Activated CD4-positive, alpha-beta memory T cell treated with anti-CD3 and anti-CD28 coated beads for 36 hours (primary cell): ENCODE measurements around the gene SCAMP3. TPM values are rescaled to one million over a fixed set of nuclear protein-coding genes. Genes with fewer than 3 reads are reported as not detected.
A peak's percentile ranks its signal among the peaks of the same experiment; 100 is the strongest.
"Not testable (repeated sequence)": the region's sequence is repeated elsewhere in the genome, so short reads cannot be mapped to it uniquely, and the experiment has no call there.

Source experiments
- CTCF ChIA-PET: fragments of 350-600 bp; sonication (Branson Sonifier 250); formaldehyde crosslinking; loops from one replicate; lab custom pipeline; 2021; ENCODE audit warnings: antibody characterized with exemption, inconsistent platforms; lab: Charles Lee
- POLR2A ChIA-PET: fragments of 350-600 bp; sonication (Branson Sonifier 250); formaldehyde crosslinking; loops from one replicate; lab custom pipeline; 2021; ENCODE audit warnings: antibody characterized with exemption; lab: Charles Lee
- DNase-seq: peaks from one replicate; pipeline ENCODE4 v3.0.0-alpha.2; 2020
- H3K27ac Mint-ChIP-seq: one replicate; pipeline ENCODE4 v1.8.0; 2021; ENCODE audit warnings: mixed read lengths
- H3K27me3 Mint-ChIP-seq: one replicate; pipeline ENCODE4 v1.8.0; 2021; ENCODE audit warnings: mixed read lengths
- H3K36me3 Mint-ChIP-seq: one replicate; pipeline ENCODE4 v1.8.0; 2021; ENCODE audit warnings: mixed read lengths
- H3K4me1 Mint-ChIP-seq: one replicate; pipeline ENCODE4 v1.8.0; 2021; ENCODE audit warnings: low read depth, mixed read lengths
- H3K4me3 Mint-ChIP-seq: one replicate; pipeline ENCODE4 v1.8.0; 2021; ENCODE audit warnings: mild to moderate bottlenecking, mixed read lengths
- H3K9me3 Mint-ChIP-seq: one replicate; pipeline ENCODE4 v1.8.0; 2021; ENCODE audit warnings: mixed read lengths
- intact Hi-C: fragments of 100-400 bp; cut with micrococcal nuclease; formaldehyde crosslinking; loops from one replicate; pipeline ENCODE4 v1.15.1; 2023
- total RNA-seq, 2 experiments: library from RNA; stranded (reverse); gene quantifications; one replicate each; pipeline ENCODE4 v1.2.3, GENCODE V29; 2021

The SCAMP3 gene
- total RNA-seq, 2 experiments from 2014 or later, result 89.6 to 91.7 TPM

DNA sequence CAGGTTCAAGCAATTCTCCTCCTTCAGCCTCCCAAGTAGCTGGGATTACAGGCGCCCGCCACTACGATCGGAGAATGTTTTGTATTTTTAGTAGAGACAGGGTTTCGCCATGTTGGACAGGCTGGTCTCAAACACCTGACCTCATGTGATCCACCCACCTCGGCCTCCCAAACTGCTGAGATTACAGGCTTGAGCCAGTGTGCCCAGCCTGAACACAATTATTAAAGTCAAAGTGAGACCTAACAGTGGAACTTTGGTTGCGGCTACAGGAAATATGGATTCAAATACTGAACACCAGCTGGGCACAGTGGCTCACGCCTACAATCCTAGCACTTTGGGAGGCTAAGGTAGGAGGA, 36.8 kb downstream of the SCAMP3 start:
- not testable (repeated sequence) for H3K9me3 Mint-ChIP-seq

GRCh38 chr1:155223047-155223446, 39.1 kb downstream of the SCAMP3 start:
- H3K36me3 Mint-ChIP-seq, result peaks cover 4% of the 10 kb centered on the region
- no peak overlapping the region for H3K27ac Mint-ChIP-seq
- POLR2A ChIA-PET, result no interaction called here
- peaks cover 33% of the 10 kb centered on the region for H3K4me1 Mint-ChIP-seq
- CTCF ChIA-PET, result interaction anchor here (1.6 to 7.2 kb wide), 2 partner anchors 16 to 28 kb away, joined by 5 to 82 read pairs; partner anchors contain the start of genes MTX1 and THBS3
- intact Hi-C loops, result no loop called here
- no peak overlapping the region for H3K4me3 Mint-ChIP-seq
- no peaks in the 10 kb centered on the region for H3K27me3 Mint-ChIP-seq
- DNase-seq, result no peak
- H3K9me3 Mint-ChIP-seq, result no peaks in the 10 kb centered on the region

More for the DNA sequence above, 36.8 kb downstream of the SCAMP3 start:
- ChIA-PET POLR2A (interaction anchor here (2.2 kb wide), 1 partner anchor 31 kb away, joined by 6 read pairs; no protein-coding TSS in a partner anchor), CTCF (interaction anchor here (0.8 to 7.2 kb wide), 6 partner anchors 19 to 134 kb away, joined by 3 to 82 read pairs (median 4); partner anchors contain the start of genes MTX1 and THBS3)
- H3K27me3 Mint-ChIP-seq, DNase-seq, H3K36me3 Mint-ChIP-seq: not testable (repeated sequence)
- intact Hi-C loops, result loop anchor here (5.0 kb wide), 1 partner anchor 33 kb away; no protein-coding TSS in a partner anchor
- Mint-ChIP-seq H3K27ac (peak overlapping the region; percentile 98), H3K4me1 (peaks cover 26% of the 10 kb centered on the region), H3K4me3 (peak overlapping the region; percentile 89)

GRCh38 chr1:155220211-155220965, 41.8 kb downstream of the SCAMP3 start:
- intact Hi-C loops, CTCF ChIA-PET, H3K36me3 Mint-ChIP-seq, H3K4me3 Mint-ChIP-seq, H3K9me3 Mint-ChIP-seq, POLR2A ChIA-PET, H3K27ac Mint-ChIP-seq, H3K27me3 Mint-ChIP-seq, DNase-seq: not testable (repeated sequence)
- H3K4me1 Mint-ChIP-seq, result peaks cover 19% of the 10 kb centered on the region

GRCh38 chr1:155219592-155220031, 42.5 kb downstream of the SCAMP3 start:
- intact Hi-C loops, result loop anchor here (1.0 kb wide), 1 partner anchor 8 kb away; no protein-coding TSS in a partner anchor
- peak overlapping the region; percentile 9 for H3K4me3 Mint-ChIP-seq
- ChIA-PET POLR2A (no interaction called here), CTCF (no interaction called here)
- peaks cover 18% of the 10 kb centered on the region for H3K4me1 Mint-ChIP-seq
- DNase-seq, result peak; percentile 18
- no peaks in the 10 kb centered on the region for H3K9me3 Mint-ChIP-seq
- H3K27me3 Mint-ChIP-seq, result no peaks in the 10 kb centered on the region
- H3K36me3 Mint-ChIP-seq, result peaks cover 6% of the 10 kb centered on the region
- H3K27ac Mint-ChIP-seq, result no peak overlapping the region

DNA sequence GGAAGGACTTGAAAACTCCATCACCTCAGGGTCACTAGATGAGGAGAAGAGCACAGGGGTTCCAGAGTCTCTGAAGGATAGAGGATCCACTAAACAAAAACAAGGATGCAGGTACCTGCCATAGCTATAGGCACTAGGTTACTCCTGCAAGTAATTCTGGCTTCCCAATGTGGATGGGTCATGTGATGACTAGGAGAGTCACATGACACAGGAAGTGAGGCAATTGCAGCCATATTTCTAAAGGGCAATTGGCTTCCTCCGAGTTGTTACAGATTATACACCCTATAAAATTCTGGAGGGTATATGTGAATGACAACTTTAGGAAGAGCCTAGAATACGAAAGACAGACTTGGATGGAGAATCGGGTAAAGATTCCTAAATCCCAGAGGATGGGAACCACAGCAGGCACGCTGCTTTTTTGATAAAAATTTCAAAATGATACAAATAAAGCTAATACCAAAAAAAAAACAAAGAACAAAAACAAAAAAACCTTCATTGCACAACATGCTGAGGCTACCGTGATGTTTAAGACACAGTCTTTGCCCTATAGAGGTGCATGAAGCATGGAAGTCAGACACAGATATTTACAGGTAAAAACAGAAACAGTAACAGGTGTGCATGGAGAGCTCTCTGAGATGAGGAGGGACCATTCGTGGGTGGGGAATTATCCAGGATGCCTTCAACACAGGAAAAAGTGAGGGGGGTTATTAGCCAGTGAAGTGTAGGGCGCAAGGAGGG, 43.1 kb downstream of the SCAMP3 start:
- peak; percentile 30 for DNase-seq
- ChIA-PET POLR2A (no interaction called here), CTCF (no interaction called here)
- no peaks in the 10 kb centered on the region for H3K9me3 Mint-ChIP-seq
- intact Hi-C loops, result loop anchor here (1.0 kb wide), 1 partner anchor 8 kb away; no protein-coding TSS in a partner anchor
- H3K27ac Mint-ChIP-seq, result no peak overlapping the region
- H3K4me1 Mint-ChIP-seq, result peaks cover 18% of the 10 kb centered on the region
- H3K27me3 Mint-ChIP-seq, result no peaks in the 10 kb centered on the region
- H3K36me3 Mint-ChIP-seq, result peaks cover 6% of the 10 kb centered on the region
- H3K4me3 Mint-ChIP-seq, result peak overlapping the region; percentile 9

- Mint-ChIP-seq H3K27ac (peak overlapping the region; percentile 36), H3K4me1 (peaks cover 24% of the 10 kb centered on the region)
- H3K27me3 Mint-ChIP-seq, intact Hi-C loops, H3K4me3 Mint-ChIP-seq, DNase-seq, H3K36me3 Mint-ChIP-seq, H3K9me3 Mint-ChIP-seq, POLR2A ChIA-PET: not testable (repeated sequence)
- CTCF ChIA-PET, result interaction anchor here (0.6 kb wide), 1 partner anchor 149 kb away, joined by 3 read pairs; no protein-coding TSS in a partner anchor
Observed at GRCh38 chr1:155214702-155215101, 47.5 kb downstream of the SCAMP3 start.

GRCh38 chr1:155212051-155212440, 50.1 kb downstream of the SCAMP3 start:
- POLR2A ChIA-PET, result not testable (repeated sequence)
- CTCF ChIA-PET, result interaction anchor here (1.1 kb wide), 1 partner anchor 15 kb away, joined by 3 read pairs; no protein-coding TSS in a partner anchor

GRCh38 chr1:155211381-155212050, 50.6 kb downstream of the SCAMP3 start:
- H3K4me3 Mint-ChIP-seq, H3K27ac Mint-ChIP-seq, intact Hi-C loops, H3K36me3 Mint-ChIP-seq, POLR2A ChIA-PET, H3K9me3 Mint-ChIP-seq, DNase-seq, H3K27me3 Mint-ChIP-seq: not testable (repeated sequence)
- H3K4me1 Mint-ChIP-seq, result peaks cover 35% of the 10 kb centered on the region
- CTCF ChIA-PET, result interaction anchor here (1.1 kb wide), 1 partner anchor 15 kb away, joined by 3 read pairs; no protein-coding TSS in a partner anchor

More at GRCh38 chr1:155212051-155212440, 50.1 kb downstream of the SCAMP3 start:
- intact Hi-C loops, H3K27me3 Mint-ChIP-seq, DNase-seq, H3K9me3 Mint-ChIP-seq, H3K36me3 Mint-ChIP-seq, H3K27ac Mint-ChIP-seq, H3K4me3 Mint-ChIP-seq: not testable (repeated sequence)
- peaks cover 31% of the 10 kb centered on the region for H3K4me1 Mint-ChIP-seq

DNA sequence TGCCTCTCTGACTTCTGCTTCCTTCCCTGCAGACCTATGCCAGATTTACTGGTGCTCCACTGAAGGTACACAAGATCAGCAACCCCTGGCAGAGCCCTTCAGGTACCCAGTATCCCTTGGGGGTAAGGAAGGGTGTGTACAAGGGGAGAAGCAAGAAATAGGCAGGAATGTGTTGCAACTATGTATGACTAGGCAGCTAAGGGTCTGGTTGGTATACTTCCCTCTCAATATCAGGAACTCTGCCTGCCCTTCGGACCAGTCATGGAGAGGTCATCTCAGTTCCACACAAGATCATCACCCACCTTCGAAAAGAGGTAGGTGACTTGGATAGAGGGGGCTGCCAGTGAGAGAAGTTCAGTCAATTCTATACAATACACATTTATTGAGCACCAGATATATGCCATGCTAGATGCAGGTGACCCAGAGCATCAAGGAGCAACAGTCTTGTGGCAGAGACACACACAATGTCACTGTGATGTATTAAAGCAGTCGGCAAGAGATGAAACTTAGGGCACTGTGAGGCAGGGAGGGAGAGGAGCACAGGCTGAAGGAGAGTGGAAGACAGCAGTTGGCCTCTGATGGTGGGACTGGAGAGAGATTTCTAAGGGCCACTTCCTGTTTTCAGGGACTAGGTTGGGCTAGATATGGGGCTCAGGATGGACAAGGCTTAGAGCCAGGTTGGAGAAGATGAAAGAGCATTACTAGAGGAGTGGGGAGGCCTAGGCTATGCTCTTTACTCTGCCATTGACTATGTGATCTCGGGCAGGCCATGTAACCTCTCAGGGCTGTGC, 51.7 kb downstream of the SCAMP3 start:
- H3K9me3 Mint-ChIP-seq, result no peaks in the 10 kb centered on the region
- H3K27ac Mint-ChIP-seq, result no peak overlapping the region
- DNase-seq, result no peak
- no peaks in the 10 kb centered on the region for H3K27me3 Mint-ChIP-seq
- H3K4me3 Mint-ChIP-seq, result peak overlapping the region; percentile 42
- H3K36me3 Mint-ChIP-seq, result peaks cover 6% of the 10 kb centered on the region
- CTCF ChIA-PET, result interaction anchor here (1.1 to 5.7 kb wide), 3 partner anchors 16 to 35 kb away, joined by 3 to 77 read pairs (median 69); partner anchors contain the start of genes KRTCAP2 and TRIM46
- POLR2A ChIA-PET, result interaction anchor here (1.3 to 1.4 kb wide), 2 partner anchors 16 to 75 kb away, joined by 3 to 5 read pairs; no protein-coding TSS in a partner anchor
- H3K4me1 Mint-ChIP-seq, result peaks cover 35% of the 10 kb centered on the region
- intact Hi-C loops, result no loop called here

- intact Hi-C loops, result loop anchor here (1.0 to 5.0 kb wide), 3 partner anchors 15 to 37 kb away; partner anchors contain the start of genes KRTCAP2 and TRIM46
- peaks cover 29% of the 10 kb centered on the region for H3K4me1 Mint-ChIP-seq
- H3K27ac Mint-ChIP-seq, result peak overlapping the region; percentile 89
- DNase-seq, result no peak
- ChIA-PET CTCF (interaction anchor here (1.5 to 6.6 kb wide), 5 partner anchors 14 to 124 kb away, joined by 4 to 82 read pairs (median 69); partner anchors contain the start of genes KRTCAP2 and TRIM46), POLR2A (interaction anchor here (1.1 to 3.6 kb wide), 6 partner anchors 15 to 115 kb away, joined by 3 to 58 read pairs (median 4); partner anchors contain the start of gene KRTCAP2)
- no peaks in the 10 kb centered on the region for H3K27me3 Mint-ChIP-seq
- H3K4me3 Mint-ChIP-seq, result peak overlapping the region; percentile 83
- no peaks in the 10 kb centered on the region for H3K36me3 Mint-ChIP-seq
- H3K9me3 Mint-ChIP-seq, result no peaks in the 10 kb centered on the region
Observed at GRCh38 chr1:155209312-155209721, 52.8 kb downstream of the SCAMP3 start.
